GM18520 (cell line): ENCODE results near the gene SKOR1.

Source experiments
- ATAC-seq: cut with Tn5 transposase; IDR thresholded peaks from one replicate; pipeline ENCODE4 v1.9.1; 2021; ENCODE audit not compliant: unreplicated experiment

SKOR1 gene

GRCh38 chr15:67883234-67883773, 58.0 kb downstream of the SKOR1 start:
- no peak for ATAC-seq

GRCh38 chr15:67884009-67884408, 58.7 kb downstream of the SKOR1 start:
- ATAC-seq = no peak
